GM18867 (cell line): ENCODE measurements around the gene PIEZO2.
"Not testable (repeated sequence)": the region's sequence is repeated elsewhere in the genome, so short reads cannot be mapped to it uniquely, and the experiment has no call there.

Experiments used
- ATAC-seq: cut with Tn5 transposase; IDR thresholded peaks from one replicate; pipeline ENCODE4 v1.9.1; 2021; ENCODE audit warnings: mild to moderate bottlenecking, moderate library complexity; ENCODE audit not compliant: unreplicated experiment

PIEZO2 gene

DNA sequence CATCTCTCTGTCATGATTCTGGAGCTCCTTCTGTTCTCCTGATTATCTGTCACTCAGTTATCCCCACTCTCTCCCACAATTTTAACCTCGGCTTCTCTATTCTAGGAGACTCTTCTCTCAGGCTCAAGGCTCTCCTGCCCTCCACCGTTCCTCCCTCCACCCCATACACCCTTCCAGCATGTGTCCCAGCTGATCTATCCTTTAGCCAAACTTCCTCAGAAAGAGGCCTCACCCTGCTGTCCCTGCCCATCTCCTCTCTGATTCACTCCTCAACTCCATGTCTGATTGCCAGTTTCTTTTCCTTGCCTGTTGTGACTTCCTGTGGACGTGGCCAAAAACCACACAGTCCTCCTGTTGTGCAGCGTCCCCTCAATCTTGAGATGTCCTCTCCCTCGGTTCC, 505.4 kb downstream of the PIEZO2 start:
- not testable (repeated sequence) for ATAC-seq

DNA sequence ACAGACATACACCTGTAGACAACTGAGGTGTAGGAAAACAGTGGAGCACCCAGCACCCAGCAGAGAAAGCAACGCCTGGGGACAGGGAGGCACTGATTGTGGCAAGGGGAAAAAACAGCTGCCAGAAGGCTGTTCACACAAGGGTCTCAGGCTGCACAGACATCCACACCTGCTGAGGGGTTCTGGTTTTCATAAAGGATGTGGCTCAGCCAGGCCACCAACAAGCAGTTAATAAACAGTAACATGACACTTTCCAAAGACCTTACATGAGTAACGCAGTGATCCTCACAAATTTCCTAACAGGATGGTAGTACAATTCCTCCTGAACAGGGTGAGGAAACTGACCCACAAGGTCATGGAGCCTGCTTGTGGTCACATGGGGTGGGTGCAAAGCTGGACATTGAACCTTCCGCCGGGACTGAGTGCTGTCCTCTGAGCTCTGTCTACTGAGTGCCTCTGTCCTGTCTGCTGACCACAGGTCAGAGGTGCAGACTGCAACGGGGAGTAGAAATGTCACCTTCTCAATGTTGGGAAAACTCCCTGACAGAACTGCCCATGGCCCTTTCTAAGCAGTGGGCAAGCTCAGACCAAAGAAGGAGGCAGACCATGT, 506.3 kb downstream of the PIEZO2 start:
- ATAC-seq = not testable (repeated sequence)

DNA sequence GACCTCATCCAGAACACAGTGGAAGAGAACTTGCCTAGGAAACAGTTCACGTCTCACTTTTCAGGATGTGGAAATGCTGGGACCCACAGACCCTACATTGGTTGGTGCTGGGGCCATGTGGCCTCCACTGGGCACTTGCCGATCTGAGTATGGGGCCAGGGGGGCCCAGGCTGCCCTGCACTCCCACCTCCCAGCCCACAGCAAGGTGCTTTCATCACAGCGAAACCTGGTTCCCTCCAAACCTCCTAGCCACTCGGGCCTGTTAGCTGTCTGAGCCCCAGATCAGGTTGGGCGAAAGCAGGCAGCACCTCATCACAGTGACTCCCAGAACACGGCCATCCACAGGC, 510.9 kb downstream of the PIEZO2 start:
- not testable (repeated sequence) for ATAC-seq

GRCh38 chr18:10637858-10638538, 511.4 kb downstream of the PIEZO2 start:
- ATAC-seq = not testable (repeated sequence)

- peak; percentile 98 for ATAC-seq
Observed at GRCh38 chr18:10629076-10629475, 520.3 kb downstream of the PIEZO2 start.

- ATAC-seq = not testable (repeated sequence)
Observed at GRCh38 chr18:10626606-10627213, 522.7 kb downstream of the PIEZO2 start.

GRCh38 chr18:10623606-10624005, 525.8 kb downstream of the PIEZO2 start:
- not testable (repeated sequence) for ATAC-seq

DNA sequence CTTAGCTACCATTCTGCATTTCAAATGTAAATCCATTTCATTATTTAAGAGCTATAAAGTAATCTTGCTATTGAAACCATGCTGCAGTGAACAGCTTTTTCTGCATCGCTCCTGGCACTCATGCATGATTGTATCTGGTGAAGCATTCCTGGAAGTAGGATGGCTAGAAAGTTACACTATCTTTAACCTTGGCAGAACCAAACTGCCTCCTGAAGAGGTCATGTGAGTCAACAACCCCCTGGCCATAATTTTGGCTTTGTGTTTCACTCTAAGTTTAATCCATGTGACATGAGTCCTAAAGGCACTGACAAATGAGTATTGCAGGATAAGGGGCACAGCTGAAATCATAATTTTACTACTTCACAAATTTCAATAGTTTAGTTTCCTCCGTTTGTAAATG, 526.4 kb downstream of the PIEZO2 start:
- ATAC-seq = not testable (repeated sequence)

GRCh38 chr18:10620670-10621329, 528.6 kb downstream of the PIEZO2 start:
- ATAC-seq = not testable (repeated sequence)
